GM10248 (cell line): ENCODE measurements around the gene NOD2.

ENCODE experiments used
- CTCF ChIA-PET: fragments of 300-600 bp; sonication (Branson Sonifier 250); formaldehyde crosslinking; extraction: SDS; loops from one replicate; lab custom pipeline; 2021; ENCODE audit warnings: antibody characterized with exemption; lab: Yijun Ruan, JAX
- POLR2A ChIA-PET: fragments of 350-650 bp; sonication (Branson Sonifier 250); formaldehyde crosslinking; extraction: SDS; loops from one replicate; lab custom pipeline; 2020; ENCODE audit warnings: antibody characterized with exemption; lab: Yijun Ruan, JAX
- DNase-seq: peaks from one replicate; pipeline ENCODE4 v3.0.0; 2012; ENCODE audit errors: extremely low spot score
- TF ChIP-seq, protein P1 (sequence below): IDR thresholded peaks from 2 replicates; pipeline ENCODE4 v1.5.1; 2012; ENCODE audit warnings: mild to moderate bottlenecking, low read depth; ENCODE audit errors: extremely low read depth, missing control alignments, control extremely low read depth

NOD2 gene

DNA sequence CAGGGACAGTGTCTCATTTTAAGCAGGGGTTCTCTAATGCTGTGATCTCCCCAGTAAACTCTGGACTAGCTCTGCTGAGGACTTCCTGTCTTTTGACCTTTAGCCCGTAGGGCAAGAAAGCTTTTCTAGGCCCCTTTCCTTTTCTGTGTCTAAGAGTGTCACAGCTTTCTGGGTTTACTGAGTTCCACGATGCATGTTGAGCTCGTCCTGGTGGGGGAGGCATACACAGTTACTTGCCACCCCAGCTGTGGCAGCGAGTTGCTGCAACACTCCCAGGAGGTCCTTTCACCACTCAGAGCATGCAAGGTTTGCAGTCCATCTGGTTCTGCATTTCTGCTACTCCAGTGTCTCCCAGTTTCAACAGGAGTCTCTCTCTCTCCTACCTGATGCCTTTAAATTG lies 23.7 kb downstream of the NOD2 start:
- CTCF ChIA-PET, result interaction anchor here (0.8 to 2.5 kb wide), 8 partner anchors 9 to 92 kb away, joined by 3 to 11 read pairs (median 4); partner anchors contain the start of gene CYLD
- TF ChIP-seq, protein P1, sequence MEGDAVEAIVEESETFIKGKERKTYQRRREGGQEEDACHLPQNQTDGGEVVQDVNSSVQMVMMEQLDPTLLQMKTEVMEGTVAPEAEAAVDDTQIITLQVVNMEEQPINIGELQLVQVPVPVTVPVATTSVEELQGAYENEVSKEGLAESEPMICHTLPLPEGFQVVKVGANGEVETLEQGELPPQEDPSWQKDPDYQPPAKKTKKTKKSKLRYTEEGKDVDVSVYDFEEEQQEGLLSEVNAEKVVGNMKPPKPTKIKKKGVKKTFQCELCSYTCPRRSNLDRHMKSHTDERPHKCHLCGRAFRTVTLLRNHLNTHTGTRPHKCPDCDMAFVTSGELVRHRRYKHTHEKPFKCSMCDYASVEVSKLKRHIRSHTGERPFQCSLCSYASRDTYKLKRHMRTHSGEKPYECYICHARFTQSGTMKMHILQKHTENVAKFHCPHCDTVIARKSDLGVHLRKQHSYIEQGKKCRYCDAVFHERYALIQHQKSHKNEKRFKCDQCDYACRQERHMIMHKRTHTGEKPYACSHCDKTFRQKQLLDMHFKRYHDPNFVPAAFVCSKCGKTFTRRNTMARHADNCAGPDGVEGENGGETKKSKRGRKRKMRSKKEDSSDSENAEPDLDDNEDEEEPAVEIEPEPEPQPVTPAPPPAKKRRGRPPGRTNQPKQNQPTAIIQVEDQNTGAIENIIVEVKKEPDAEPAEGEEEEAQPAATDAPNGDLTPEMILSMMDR, result no peak
- DNase-seq, result no peak
- POLR2A ChIA-PET, result interaction anchor here (1.3 kb wide), 1 partner anchor 11 kb away, joined by 3 read pairs; no protein-coding TSS in a partner anchor

DNA sequence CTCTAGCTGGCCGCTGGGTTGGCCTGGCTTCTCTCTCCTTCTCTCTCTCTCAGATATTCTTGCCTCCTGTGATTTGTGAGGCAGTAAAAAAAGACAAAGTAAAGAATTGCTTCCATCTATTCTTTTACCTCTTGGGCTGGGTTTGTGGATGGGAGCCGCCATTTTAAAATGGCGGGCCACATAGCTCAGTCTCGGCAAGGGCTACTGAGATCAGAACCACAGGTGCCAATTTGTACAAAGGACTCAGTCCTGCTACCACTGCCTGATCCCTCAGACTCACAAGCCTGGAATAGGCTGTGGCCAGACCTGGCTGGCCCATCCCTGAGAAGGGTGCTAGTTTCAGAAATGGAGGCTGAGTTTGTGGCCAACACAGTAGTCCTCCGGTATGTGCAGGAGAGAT lies 24.1 kb downstream of the NOD2 start:
- DNase-seq, result no peak
- CTCF ChIA-PET, result interaction anchor here (1.2 to 2.5 kb wide), 5 partner anchors 9 to 92 kb away, joined by 3 to 11 read pairs (median 4); partner anchors contain the start of gene CYLD

DNA sequence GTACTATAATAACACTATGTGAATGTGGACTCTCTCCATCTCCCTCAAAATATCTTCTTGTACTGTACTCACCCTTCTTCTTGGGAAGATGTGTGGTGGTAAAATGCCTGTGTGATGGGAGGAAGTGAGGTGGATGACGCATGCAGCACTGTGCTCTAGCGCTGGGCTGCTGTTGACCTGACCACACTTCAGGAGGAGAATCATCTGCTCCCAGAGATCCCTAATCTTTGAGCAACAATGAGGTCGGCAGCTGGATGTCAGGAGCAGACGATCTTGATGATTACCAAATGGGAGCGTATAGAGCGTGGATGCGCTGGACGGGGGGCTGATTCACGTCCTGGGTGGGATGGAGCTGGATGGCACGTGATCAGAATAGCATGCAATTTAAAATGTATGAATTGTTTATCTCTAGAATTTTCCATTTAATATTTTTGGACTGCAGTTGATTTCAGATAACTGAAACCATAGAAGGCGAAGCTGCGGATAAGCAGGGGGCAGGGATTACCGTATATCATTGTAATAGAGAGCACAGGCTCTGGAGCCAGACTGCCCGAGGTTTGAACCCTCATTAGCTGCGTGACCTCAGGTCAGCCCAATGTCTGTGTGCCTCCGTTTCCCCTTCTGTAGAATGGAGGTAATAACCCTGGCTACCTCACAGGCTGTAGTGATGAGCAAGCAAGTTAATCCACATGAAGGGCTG lies 24.8 kb downstream of the NOD2 start:
- TF ChIP-seq, protein P1, result no peak
- CTCF ChIA-PET, result interaction anchor here (1.1 to 2.5 kb wide), 5 partner anchors 8 to 31 kb away, joined by 3 to 11 read pairs (median 4); no protein-coding TSS in a partner anchor
- DNase-seq, result no peak
- POLR2A ChIA-PET, result no interaction called here

More for the DNA sequence above, 24.1 kb downstream of the NOD2 start:
- TF ChIP-seq, protein P1, result no peak
- POLR2A ChIA-PET, result no interaction called here

- CTCF ChIA-PET, result interaction anchor here (1.1 to 1.5 kb wide), 4 partner anchors 10 to 31 kb away, joined by 3 to 4 read pairs (median 4); no protein-coding TSS in a partner anchor
- POLR2A ChIA-PET, result no interaction called here
- TF ChIP-seq, protein P1, result no peak
- no peak for DNase-seq
These were observed 25.5 kb downstream of the NOD2 start for GRCh38 chr16:50718761-50719400.

GRCh38 chr16:50719401-50720337 lies 26.3 kb downstream of the NOD2 start:
- TF ChIP-seq, protein P1, result no peak
- CTCF ChIA-PET, result interaction anchor here (1.1 to 1.6 kb wide), 6 partner anchors 10 to 32 kb away, joined by 3 to 6 read pairs (median 4); no protein-coding TSS in a partner anchor
- no peak for DNase-seq

More at GRCh38 chr16:50719401-50720337, 26.3 kb downstream of the NOD2 start:
- POLR2A ChIA-PET, result interaction anchor here (0.5 kb wide), 1 partner anchor 649 kb away, joined by 3 read pairs; no protein-coding TSS in a partner anchor
